LNCaP clone FGC (cell line): ENCODE data around the gene ADGRB3.

ENCODE experiments used
- DNase-seq: peaks from one replicate; pipeline ENCODE4 v3.0.0-alpha.2; 2011; ENCODE audit warnings: low read depth
- H3K4me3 ChIP-seq: 2 replicates; pipeline ENCODE4 v1.5.1; 2011; ENCODE audit warnings: mild to moderate bottlenecking, low read depth, low read length, control low read depth
- CTCF ChIP-seq: IDR thresholded peaks from 2 replicates; pipeline ENCODE4 v1.5.1; 2012; ENCODE audit warnings: mild to moderate bottlenecking; ENCODE audit not compliant: control insufficient read depth, insufficient read depth; ENCODE audit errors: extremely low read depth

ADGRB3 gene

GRCh38 chr6:68947721-68948120, 312.6 kb downstream of the ADGRB3 start:
- no peak overlapping the region for H3K4me3 ChIP-seq

GRCh38 chr6:68951270-68951669, 316.2 kb downstream of the ADGRB3 start:
- TF ChIP-seq CTCF = no peak
- H3K4me3 ChIP-seq = no peak overlapping the region
- no peak for DNase-seq

More at GRCh38 chr6:68947721-68948120, 312.6 kb downstream of the ADGRB3 start:
- DNase-seq = no peak
- no peak for TF ChIP-seq CTCF

- peak; percentile 40 for TF ChIP-seq CTCF
- no peak overlapping the region for H3K4me3 ChIP-seq
- no peak for DNase-seq
Observed at GRCh38 chr6:68958327-68958726, 323.2 kb downstream of the ADGRB3 start.

- TF ChIP-seq CTCF = peak; percentile 89
- DNase-seq = no peak
- no peak overlapping the region for H3K4me3 ChIP-seq
Observed at GRCh38 chr6:68967549-68968300, 332.6 kb downstream of the ADGRB3 start.

GRCh38 chr6:68968301-68968649, 333.2 kb downstream of the ADGRB3 start:
- no peak for DNase-seq
- TF ChIP-seq CTCF = no peak
- H3K4me3 ChIP-seq = no peak overlapping the region

- H3K4me3 ChIP-seq = no peak overlapping the region
- no peak for TF ChIP-seq CTCF
- DNase-seq = no peak
Observed at GRCh38 chr6:68973066-68973465, 338.0 kb downstream of the ADGRB3 start.

GRCh38 chr6:68975064-68975463, 340.0 kb downstream of the ADGRB3 start:
- no peak overlapping the region for H3K4me3 ChIP-seq
- no peak for DNase-seq
- TF ChIP-seq CTCF = peak; percentile 25; the same call in 1 of the 2 replicates
